Endodermal cell (in vitro differentiated cells): Measurements from ENCODE around the gene HEPHL1. TPM values are rescaled to one million over a fixed set of nuclear protein-coding genes. Genes with fewer than 3 reads are reported as not detected.

ENCODE experiments used
- DNase-seq: peaks from one replicate; pipeline ENCODE4 v3.0.0-alpha.2; 2017
- H3K27ac ChIP-seq: 2 replicates; pipeline ENCODE4 v1.5.1; 2013; ENCODE audit warnings: mild to moderate bottlenecking, low read depth, low read length, moderate library complexity
- H3K27me3 ChIP-seq: 2 replicates; pipeline ENCODE4 v1.6.1; 2013; ENCODE audit warnings: mild to moderate bottlenecking, low read length, moderate library complexity; ENCODE audit not compliant: insufficient read depth, control insufficient read depth, poor library complexity, severe bottlenecking
- H3K36me3 ChIP-seq: 2 replicates; pipeline ENCODE4 v1.7.0; 2013; ENCODE audit warnings: mild to moderate bottlenecking, low read length, moderate library complexity; ENCODE audit not compliant: control insufficient read depth, insufficient read depth
- H3K4me1 ChIP-seq: one replicate; pipeline ENCODE4 v1.7.0; 2013; ENCODE audit warnings: low read length; ENCODE audit not compliant: control insufficient read depth, insufficient read depth
- H3K4me3 ChIP-seq: 2 replicates; pipeline ENCODE4 v1.5.1; 2013; ENCODE audit warnings: mild to moderate bottlenecking, low read length, moderate library complexity
- H3K9ac ChIP-seq: 2 replicates; pipeline ENCODE4 v1.6.1; 2013; ENCODE audit warnings: mild to moderate bottlenecking, low read length, moderate library complexity; ENCODE audit not compliant: poor library complexity, severe bottlenecking; ENCODE audit errors: extremely low read depth
- H3K9me3 ChIP-seq: 2 replicates; pipeline ENCODE4 v1.6.1; 2013; ENCODE audit warnings: mild to moderate bottlenecking, low read length, moderate library complexity; ENCODE audit not compliant: control insufficient read depth
- H3K27ac Mint-ChIP-seq: 2 replicates; pipeline ENCODE4 v1.8.0; 2020; ENCODE audit warnings: mixed read lengths
- H3K27me3 Mint-ChIP-seq: 2 replicates; pipeline ENCODE4 v1.8.0; 2021; ENCODE audit warnings: mild to moderate bottlenecking, mixed read lengths; ENCODE audit not compliant: insufficient read depth
- H3K36me3 Mint-ChIP-seq: 2 replicates; pipeline ENCODE4 v1.8.0; 2020; ENCODE audit warnings: low read depth, mixed read lengths
- H3K4me1 Mint-ChIP-seq: 2 replicates; pipeline ENCODE4 v1.8.0; 2020; ENCODE audit warnings: mixed read lengths
- H3K4me3 Mint-ChIP-seq: 2 replicates; pipeline ENCODE4 v1.8.0; 2020; ENCODE audit warnings: mild to moderate bottlenecking, moderate library complexity, mixed read lengths
- H3K9me3 Mint-ChIP-seq: 2 replicates; pipeline ENCODE4 v1.8.0; 2020; ENCODE audit warnings: mild to moderate bottlenecking, mixed read lengths
- WGBS, 2 experiments: methylation state at CpG; one replicate each; pipeline versions ENCODE4 v1.1.5 to v1.1.7; 2013; ENCODE audit warnings: missing lambda C conversion rate in 2 of 2, mixed read lengths in 1 of 2; ENCODE audit not compliant: insufficient coverage in 1 of 2, insufficient read length in 1 of 2; 5-methylcytosine and 5-hydroxymethylcytosine counted together
- total RNA-seq, 2 donors: library from RNA; stranded (reverse); fragmentation: NEBNext Ultra II Directional in 1 of 2; extraction: Animal tissue kit (Norgen Biotek cat#: 25700) in 1 of 2; gene quantifications; 2 replicates in 1 of 2; 3 replicates in 1 of 2; pipeline ENCODE4 v1.2.1, GENCODE V29; 2021
- TF ChIP-seq, protein P1 (sequence below): fragments of 200-600 bp; sonication (generic); conservative IDR thresholded peaks from 2 replicates; pipeline ENCODE4 v1.5.0; 2021; ENCODE audit warnings: antibody characterized with exemption, mild to moderate bottlenecking

The HEPHL1 gene
- total RNA-seq, 2 donors from 2014 or later = not detected

DNA sequence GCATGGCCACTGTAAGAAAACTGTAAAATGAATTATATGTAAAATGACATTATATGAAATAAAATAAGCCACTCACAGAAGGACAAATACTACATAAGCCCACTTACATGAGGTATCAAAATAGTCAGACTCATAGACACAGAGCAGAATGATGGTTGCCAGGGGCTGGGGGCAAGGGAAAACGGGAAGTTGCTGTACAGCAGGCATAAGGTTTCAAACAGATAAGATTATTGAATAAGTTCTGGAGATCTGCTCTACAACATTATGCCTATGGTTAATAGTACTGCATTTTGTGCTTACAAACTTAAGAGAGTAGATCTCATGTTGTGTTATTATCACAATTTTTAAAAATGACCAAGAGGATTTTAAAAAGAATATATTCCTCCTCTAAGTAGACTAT lies 32.7 kb upstream of the HEPHL1 start:
- no peak for DNase-seq
- Histone ChIP-seq H3K36me3 (no peaks in the 10 kb centered on the region), H3K27me3 (no peaks in the 10 kb centered on the region), H3K9ac (no peak overlapping the region), H3K9me3 (peaks cover 7% of the 10 kb centered on the region), H3K4me3 (no peak overlapping the region), H3K4me1 (peaks cover 3% of the 10 kb centered on the region), H3K27ac (no peak overlapping the region)
- Mint-ChIP-seq H3K9me3 (peaks cover 5% of the 10 kb centered on the region), H3K27me3 (peaks cover 7% of the 10 kb centered on the region), H3K27ac (no peak overlapping the region), H3K4me1 (peaks cover 8% of the 10 kb centered on the region), H3K4me3 (no peak overlapping the region), H3K36me3 (no peaks in the 10 kb centered on the region)
- 83 to 96% methylated on average over 1 of the region's 1 CpG for WGBS, 2 experiments
- TF ChIP-seq, protein P1, sequence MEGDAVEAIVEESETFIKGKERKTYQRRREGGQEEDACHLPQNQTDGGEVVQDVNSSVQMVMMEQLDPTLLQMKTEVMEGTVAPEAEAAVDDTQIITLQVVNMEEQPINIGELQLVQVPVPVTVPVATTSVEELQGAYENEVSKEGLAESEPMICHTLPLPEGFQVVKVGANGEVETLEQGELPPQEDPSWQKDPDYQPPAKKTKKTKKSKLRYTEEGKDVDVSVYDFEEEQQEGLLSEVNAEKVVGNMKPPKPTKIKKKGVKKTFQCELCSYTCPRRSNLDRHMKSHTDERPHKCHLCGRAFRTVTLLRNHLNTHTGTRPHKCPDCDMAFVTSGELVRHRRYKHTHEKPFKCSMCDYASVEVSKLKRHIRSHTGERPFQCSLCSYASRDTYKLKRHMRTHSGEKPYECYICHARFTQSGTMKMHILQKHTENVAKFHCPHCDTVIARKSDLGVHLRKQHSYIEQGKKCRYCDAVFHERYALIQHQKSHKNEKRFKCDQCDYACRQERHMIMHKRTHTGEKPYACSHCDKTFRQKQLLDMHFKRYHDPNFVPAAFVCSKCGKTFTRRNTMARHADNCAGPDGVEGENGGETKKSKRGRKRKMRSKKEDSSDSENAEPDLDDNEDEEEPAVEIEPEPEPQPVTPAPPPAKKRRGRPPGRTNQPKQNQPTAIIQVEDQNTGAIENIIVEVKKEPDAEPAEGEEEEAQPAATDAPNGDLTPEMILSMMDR = no peak

DNA sequence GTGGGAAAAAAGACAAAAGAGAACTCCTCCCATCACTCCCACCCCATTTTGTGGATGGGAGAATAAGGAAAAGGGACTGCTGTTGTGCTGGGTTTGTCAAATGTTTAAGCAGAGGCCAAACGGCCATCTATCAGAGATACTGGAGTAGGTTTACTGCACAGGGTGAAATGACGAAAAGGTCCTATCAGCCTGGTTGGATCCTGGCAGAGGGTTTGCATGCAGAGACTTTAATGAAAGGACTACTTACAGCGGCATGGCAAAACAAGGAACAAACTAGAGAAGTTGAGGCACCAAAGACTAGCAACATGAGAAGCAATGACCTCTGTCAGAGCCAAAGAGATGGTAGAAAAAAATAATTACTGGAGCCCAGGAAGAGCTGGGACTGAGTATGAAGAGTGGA lies 32.2 kb upstream of the HEPHL1 start:
- Histone ChIP-seq H3K27ac (no peak overlapping the region), H3K9me3 (peaks cover 8% of the 10 kb centered on the region), H3K4me1 (peaks cover 3% of the 10 kb centered on the region), H3K36me3 (no peaks in the 10 kb centered on the region), H3K4me3 (no peak overlapping the region), H3K27me3 (no peaks in the 10 kb centered on the region), H3K9ac (no peak overlapping the region)
- DNase-seq = no peak
- 89 to 96% methylated on average over 3 of the region's 3 CpGs for WGBS, 2 experiments
- Mint-ChIP-seq H3K4me3 (no peak overlapping the region), H3K9me3 (peaks cover 6% of the 10 kb centered on the region), H3K27me3 (peaks cover 4% of the 10 kb centered on the region), H3K27ac (no peak overlapping the region), H3K36me3 (no peaks in the 10 kb centered on the region), H3K4me1 (peaks cover 8% of the 10 kb centered on the region)
- TF ChIP-seq, protein P1 = no peak

DNA sequence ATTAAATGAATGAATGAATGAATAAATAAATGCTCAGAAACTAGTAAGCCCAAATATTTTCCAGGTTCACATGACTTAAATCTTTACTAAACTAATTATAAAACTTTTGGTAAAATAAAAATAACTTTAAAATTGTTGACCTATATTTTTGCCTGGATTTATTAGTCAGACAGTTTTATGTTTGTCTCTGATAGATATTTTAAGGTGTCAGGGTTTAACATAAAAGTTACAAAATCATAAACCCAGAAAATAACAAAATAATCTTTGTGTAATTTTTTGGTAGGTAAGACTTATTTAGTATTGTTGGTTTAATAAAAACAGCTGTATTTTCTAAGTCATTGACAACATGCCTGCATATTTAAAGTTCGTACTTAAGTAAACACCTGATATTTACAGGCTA lies 27.4 kb upstream of the HEPHL1 start:
- no peaks in the 10 kb centered on the region for H3K36me3 Mint-ChIP-seq
- no peak overlapping the region for H3K27ac Mint-ChIP-seq
- TF ChIP-seq, protein P1 = no peak
- Histone ChIP-seq H3K9ac (no peak overlapping the region), H3K27me3 (no peaks in the 10 kb centered on the region), H3K9me3 (peaks cover 13% of the 10 kb centered on the region), H3K4me1 (no peaks in the 10 kb centered on the region), H3K36me3 (no peaks in the 10 kb centered on the region), H3K4me3 (no peak overlapping the region), H3K27ac (no peak overlapping the region)
- no peak overlapping the region for H3K4me3 Mint-ChIP-seq
- peaks cover 11% of the 10 kb centered on the region for H3K9me3 Mint-ChIP-seq
- no peak for DNase-seq
- WGBS, 2 experiments = no CpG with 5 or more reads among the region's 1 CpG
- no peaks in the 10 kb centered on the region for H3K4me1 Mint-ChIP-seq
- H3K27me3 Mint-ChIP-seq = no peaks in the 10 kb centered on the region
